GM18909 (cell line): ENCODE results near the gene IGSF23.
"Not testable (repeated sequence)": the region's sequence is repeated elsewhere in the genome, so short reads cannot be mapped to it uniquely, and the experiment has no call there.

Source experiments
- ATAC-seq: cut with Tn5 transposase; IDR thresholded peaks from one replicate; pipeline ENCODE4 v1.9.1; 2021; ENCODE audit warnings: mild to moderate bottlenecking; ENCODE audit not compliant: unreplicated experiment, poor library complexity

IGSF23 gene

DNA sequence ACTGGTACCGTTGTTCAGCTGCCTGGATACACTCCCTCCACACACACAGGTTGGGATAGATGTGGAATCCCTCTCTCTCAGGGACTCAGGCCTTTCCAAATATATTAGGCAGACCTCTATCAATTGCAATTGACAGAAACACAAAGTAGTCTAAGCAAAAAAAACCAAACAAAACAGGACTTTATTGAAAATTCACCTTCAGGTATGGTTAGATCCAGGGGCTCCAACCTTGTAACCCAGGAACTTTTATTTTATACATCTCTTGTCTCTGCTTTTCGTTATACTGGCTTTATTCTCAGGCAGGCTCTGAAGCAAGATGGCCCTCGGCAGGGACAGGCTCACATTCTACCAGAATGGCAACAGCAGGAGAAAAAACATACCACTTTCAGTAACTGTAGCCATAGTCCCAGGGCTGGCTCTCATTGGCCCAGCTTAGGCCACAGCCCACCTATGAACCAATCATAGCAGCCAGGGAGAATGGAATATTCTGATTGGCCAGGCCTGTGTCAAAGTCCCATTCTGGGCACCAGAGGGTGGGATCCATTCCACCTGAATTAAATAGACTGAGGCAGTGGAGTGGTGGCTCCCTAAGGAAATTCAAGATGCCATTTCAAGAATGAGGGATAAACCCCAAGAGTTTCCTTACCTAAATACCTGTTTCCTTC is 44.8 kb downstream of the IGSF23 start:
- ATAC-seq: no peak

DNA sequence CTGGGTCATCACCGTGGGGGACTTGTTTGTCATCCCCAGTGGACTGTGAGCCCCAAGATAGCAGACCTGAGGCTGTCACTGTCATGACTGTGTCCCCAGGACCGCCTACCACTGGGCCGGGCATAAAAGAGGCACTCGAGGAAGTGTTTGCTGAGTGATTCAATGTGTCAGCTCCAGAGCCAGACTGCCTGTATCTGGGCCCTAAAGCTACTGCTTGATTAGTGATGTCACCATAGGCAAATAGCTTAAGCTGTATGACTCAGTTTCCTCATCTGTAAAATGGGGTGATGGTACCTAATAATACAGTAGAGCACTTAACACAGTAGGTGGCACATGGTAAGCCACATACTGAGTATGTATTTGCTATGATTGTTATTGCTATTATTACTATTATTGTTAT is 46.7 kb downstream of the IGSF23 start:
- no peak for ATAC-seq

GRCh38 chr19:44661205-44661604 is 47.8 kb downstream of the IGSF23 start:
- ATAC-seq: no peak

GRCh38 chr19:44661904-44662303 is 48.5 kb downstream of the IGSF23 start:
- no peak for ATAC-seq

DNA sequence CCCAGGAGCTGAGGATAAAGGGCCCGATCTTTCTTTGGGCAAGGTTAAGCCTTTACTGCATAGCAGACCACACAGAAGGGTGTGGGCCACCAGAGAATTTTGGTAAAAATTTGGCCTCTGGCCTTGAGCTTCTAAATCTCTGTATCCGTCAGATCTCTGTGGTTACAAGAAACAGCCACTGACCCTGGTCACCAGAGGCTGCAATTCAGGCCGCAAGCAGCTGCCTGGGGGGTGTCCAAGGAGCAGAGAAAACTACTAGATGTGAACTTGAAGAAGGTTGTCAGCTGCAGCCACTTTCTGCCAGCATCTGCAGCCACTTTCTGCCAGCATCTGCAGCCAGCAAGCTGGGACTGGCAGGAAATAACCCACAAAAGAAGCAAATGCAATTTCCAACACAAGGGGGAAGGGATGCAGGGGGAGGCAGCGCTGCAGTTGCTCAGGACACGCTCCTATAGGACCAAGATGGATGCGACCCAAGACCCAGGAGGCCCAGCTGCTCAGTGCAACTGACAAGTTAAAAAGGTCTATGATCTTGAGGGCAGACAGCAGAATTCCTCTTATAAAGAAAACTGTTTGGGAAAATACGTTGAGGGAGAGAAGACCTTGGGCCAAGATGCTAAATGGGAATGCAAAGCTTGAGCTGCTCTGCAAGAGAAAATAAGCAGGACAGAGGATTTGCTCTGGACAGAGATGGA is 49.5 kb downstream of the IGSF23 start:
- ATAC-seq: no peak

- no peak for ATAC-seq
Observed at GRCh38 chr19:44663996-44664395, 50.6 kb downstream of the IGSF23 start.

DNA sequence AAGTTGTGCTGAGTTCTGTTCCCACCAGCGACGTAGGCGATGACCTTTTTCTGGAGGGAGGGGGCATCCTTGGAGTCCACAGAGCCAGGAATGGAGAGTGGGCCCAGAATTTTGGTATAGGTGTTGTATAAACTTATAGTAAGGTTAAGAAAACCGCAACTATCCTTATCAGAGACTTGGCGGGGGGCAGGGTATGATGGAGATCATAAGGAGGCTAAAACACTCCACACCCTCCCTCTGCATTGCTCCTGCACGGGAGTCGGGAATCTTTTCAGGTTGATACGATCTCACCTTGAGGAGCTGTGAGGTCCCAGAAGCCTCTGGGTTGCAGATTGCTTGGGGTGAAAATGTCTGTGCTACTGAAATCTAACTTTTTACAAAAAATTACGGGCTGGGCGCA is 51.6 kb downstream of the IGSF23 start:
- ATAC-seq: no peak

- ATAC-seq: no peak
Observed at GRCh38 chr19:44666852-44667556, 53.6 kb downstream of the IGSF23 start.

GRCh38 chr19:44668985-44669764 is 55.8 kb downstream of the IGSF23 start:
- no peak for ATAC-seq

DNA sequence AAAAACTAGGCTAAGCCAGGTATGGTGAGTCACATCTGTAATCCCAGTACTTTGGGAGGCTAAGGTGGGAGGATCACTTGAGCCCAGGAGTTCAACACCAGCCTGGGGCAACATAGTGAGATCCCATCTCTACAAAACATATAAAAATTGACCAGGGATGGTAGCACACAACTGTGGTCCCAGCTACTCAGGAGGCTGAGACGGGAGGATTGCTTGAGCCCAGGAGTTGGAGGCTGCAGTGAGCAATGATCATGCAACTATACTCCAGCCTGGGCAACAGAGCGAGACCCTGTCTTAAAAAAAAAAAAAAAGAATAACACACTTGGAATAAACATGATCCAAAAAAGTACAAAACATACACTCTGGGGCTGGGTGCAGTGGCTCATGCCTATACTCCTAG is 56.7 kb downstream of the IGSF23 start:
- not testable (repeated sequence) for ATAC-seq

GRCh38 chr19:44671400-44671799 is 58.0 kb downstream of the IGSF23 start, which contains the start of gene CEACAM19:
Gene CEACAM19, plus strand, starts transcription at chr19:44671482. Its CDS starts 450 bp downstream, at chr19:44671932.
- no peak for ATAC-seq

DNA sequence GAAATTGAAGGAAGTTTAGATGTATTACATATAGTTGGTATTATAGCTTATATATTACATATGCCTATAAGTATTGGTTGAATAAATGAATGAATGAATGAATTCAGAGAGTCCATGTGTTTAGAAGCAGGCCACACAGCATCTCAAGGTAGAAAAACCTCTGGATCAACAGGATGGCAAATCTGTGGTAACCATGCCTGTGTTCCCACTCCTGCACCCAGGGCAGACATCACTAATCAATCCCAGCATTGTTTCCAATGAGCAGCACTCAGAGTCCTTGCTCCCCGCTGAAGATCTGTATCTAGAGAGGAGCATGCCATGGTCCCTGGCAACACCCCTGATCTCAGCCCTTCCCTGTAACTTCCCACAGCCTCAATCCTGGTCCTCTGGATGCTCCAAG is 58.9 kb downstream of the IGSF23 start:
- no peak for ATAC-seq

DNA sequence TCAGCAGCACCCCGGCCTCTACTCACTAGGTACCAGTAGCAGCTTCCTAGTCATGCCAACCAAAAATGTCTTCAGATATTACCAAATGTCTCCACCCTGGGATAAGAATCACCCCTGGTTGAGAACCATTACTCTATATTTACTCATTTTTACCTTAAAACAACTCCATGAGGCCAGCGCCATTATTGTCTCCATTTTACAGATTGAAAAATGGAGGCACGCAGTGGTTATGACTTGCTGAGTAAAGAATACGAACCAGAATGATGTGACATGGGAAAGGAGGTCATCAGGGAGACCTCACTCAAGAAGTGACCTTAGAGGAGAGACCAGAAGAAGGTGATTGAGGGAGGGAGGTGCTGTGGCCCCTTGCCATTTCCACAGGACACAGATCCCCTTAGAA is 60.1 kb downstream of the IGSF23 start:
- ATAC-seq: no peak

- ATAC-seq: no peak
Observed at GRCh38 chr19:44675521-44675920, 62.2 kb downstream of the IGSF23 start.

DNA sequence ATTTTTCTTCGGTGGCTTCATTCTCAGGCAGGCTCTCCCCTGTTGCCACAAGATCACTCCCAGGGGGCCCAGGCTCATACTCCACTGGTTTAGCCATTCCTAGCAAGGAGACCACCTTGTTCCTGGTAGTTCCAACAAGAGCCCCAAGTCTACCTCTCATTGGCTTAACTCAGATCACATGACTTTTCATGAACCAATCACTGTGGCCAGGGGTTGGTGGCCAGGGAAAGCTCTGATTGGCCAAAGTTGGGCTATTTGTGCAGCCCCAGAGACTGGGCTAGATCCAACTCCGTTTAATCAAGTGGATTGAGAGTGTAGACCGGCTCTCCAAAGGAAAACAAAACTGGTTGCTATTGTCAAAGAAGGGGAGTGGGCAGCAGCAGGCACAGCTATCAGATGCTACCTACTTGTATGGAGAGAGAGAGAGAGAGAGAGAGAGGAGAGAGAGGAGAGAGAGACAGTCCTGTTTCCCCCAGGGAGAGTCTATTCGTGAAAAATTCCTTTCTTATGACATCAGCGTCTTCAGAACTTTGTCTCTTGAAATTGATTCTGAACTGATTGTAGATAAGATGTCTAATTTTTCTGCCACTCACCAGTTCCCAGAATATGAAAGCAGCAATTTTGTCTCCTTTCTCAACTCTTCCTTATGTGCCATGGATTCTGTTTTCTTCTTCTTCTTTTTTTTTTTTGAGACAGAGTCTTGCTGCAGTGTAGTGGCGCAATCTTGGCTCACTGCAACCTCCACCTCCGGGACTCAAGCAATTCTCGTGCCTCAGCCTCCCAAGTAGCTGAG is 63.9 kb downstream of the IGSF23 start:
- ATAC-seq: no peak

DNA sequence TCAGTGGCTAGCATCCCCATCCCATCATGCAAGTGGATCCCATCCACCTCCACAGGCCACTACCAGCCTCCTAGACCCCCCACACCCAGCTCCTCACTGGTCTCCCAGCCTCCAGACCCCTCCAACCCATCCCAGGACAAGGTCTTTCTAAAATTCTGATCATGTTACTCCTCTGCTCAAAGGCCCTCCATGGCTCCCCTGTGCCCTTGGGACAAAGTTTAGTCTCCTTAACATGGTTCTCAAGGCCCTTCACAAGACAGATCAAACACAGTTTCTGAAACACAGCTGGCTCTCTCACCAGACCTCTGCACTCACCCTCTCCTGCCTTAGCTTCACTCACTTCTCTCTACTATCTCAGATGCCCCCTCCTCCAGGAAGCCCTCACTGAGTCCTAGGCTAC is 67.2 kb downstream of the IGSF23 start:
- no peak for ATAC-seq

GRCh38 chr19:44681992-44682790 is 68.8 kb downstream of the IGSF23 start:
- no peak for ATAC-seq

DNA sequence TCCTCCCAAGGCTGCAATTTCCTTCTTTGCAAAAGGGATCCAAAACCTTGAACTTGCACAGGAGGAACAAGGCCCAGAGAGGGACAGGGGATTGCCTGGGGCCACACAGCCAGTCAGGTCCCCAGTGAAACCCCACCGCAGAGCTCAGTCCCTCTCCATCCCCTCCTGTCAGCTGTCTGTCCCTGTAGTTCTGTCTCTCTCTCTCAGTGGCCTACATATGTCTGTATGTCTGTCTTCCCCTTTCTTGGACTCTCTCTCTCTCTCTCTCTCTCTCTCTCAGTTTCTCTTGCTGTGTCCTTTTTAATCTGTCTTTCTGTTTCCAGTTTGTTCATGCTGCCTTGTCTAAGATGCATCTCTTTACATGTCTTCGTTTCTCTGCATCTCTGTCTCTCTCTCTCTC is 69.4 kb downstream of the IGSF23 start:
- no peak for ATAC-seq
